Endothelial cell of umbilical vein (primary cell): ENCODE data around the gene ZNF565. TPM values are rescaled to one million over a fixed set of nuclear protein-coding genes. Genes with fewer than 3 reads are reported as not detected.

Experiments used
- BruUV-seq: library from RNA; stranded (reverse); fragments of 400-500 nt; replicated peaks from 2 replicates; lab custom pipeline; 2021; lab: Mats Ljungman, UMichigan
- CTCF ChIA-PET: fragments of 300-600, 350-600 bp; sonication (Branson Sonifier 250); formaldehyde crosslinking; loops from one replicate; lab custom pipeline; 2021; ENCODE audit warnings: antibody characterized with exemption, inconsistent platforms; lab: Charles Lee
- POLR2A ChIA-PET: fragments of 300-600, 350-600 bp; sonication (Branson Sonifier 250); formaldehyde crosslinking; loops from one replicate; lab custom pipeline; 2021; ENCODE audit warnings: antibody characterized with exemption, inconsistent platforms; lab: Charles Lee
- DNase-seq: peaks from one replicate; pipeline ENCODE4 v3.0.0-alpha.2; 2011; ENCODE audit warnings: low read depth, low spot score
- FAIRE-seq: peaks from 2 replicates; lab custom pipeline; 2011; peaks lifted over from hg19 to GRCh38; lab: Jason Lieb, UNC
- H2AFZ ChIP-seq: 2 replicates; pipeline ENCODE4 v1.6.0; 2012; ENCODE audit warnings: low read depth, low read length, control low read depth, inconsistent platforms
- H3K27ac ChIP-seq: 2 replicates; pipeline ENCODE4 v1.5.1; 2011; ENCODE audit warnings: low read depth, mild to moderate bottlenecking, control low read depth, low read length, moderate library complexity; ENCODE audit not compliant: insufficient read depth
- H3K27me3 ChIP-seq, 2 experiments: 2 replicates each; pipeline versions ENCODE4 v1.6.0 to v1.6.1; 2011; ENCODE audit warnings: low read length in 2 of 2, mixed read lengths in 1 of 2; ENCODE audit not compliant: control insufficient read depth in 2 of 2, insufficient read depth in 2 of 2
- H3K36me3 ChIP-seq, 2 experiments: 2 replicates in 1 of 2; 3 replicates in 1 of 2; pipeline ENCODE4 v1.5.1; 2011; ENCODE audit warnings: low read length in 2 of 2, mild to moderate bottlenecking in 1 of 2, moderate library complexity in 1 of 2; ENCODE audit not compliant: control insufficient read depth in 2 of 2, insufficient read depth in 2 of 2; ENCODE audit errors: extremely low read depth in 1 of 2
- H3K4me1 ChIP-seq: 3 replicates; pipeline ENCODE4 v1.5.1; 2011; ENCODE audit warnings: mild to moderate bottlenecking, low read length; ENCODE audit not compliant: control insufficient read depth, insufficient read depth; ENCODE audit errors: extremely low read depth
- H3K4me2 ChIP-seq: 2 replicates; pipeline ENCODE4 v1.6.1; 2011; ENCODE audit warnings: low read length, control low read depth, mixed read lengths; ENCODE audit not compliant: insufficient read depth
- H3K4me3 ChIP-seq, 3 experiments: fragments of 200-600 bp in 1 of 3; sonication (generic), shearing (Covaris generic) in 1 of 3; replicated peaks in 1 of 3; 2 replicates each; pipeline ENCODE4 v1.5.1; 2011 to 2016; ENCODE audit warnings: control low read depth in 3 of 3, low read length in 3 of 3, mild to moderate bottlenecking in 2 of 3, inconsistent platforms in 1 of 3, low read depth in 1 of 3, moderate library complexity in 1 of 3; ENCODE audit not compliant: insufficient read depth in 1 of 3
- H3K79me2 ChIP-seq: 2 replicates; pipeline ENCODE4 v1.6.0; 2012; ENCODE audit warnings: low read length, inconsistent platforms; ENCODE audit not compliant: control insufficient read depth, insufficient read depth
- H3K9ac ChIP-seq: replicated peaks from 2 replicates; pipeline ENCODE3; 2011; ENCODE audit warnings: low read length, control low read depth; ENCODE audit not compliant: insufficient read depth; ENCODE audit errors: extremely low read depth
- H3K9me1 ChIP-seq: replicated peaks from 3 replicates; pipeline ENCODE4 v1.6.0; 2011; ENCODE audit warnings: mild to moderate bottlenecking, low read length; ENCODE audit not compliant: control insufficient read depth, insufficient read depth; ENCODE audit errors: extremely low read depth
- H3K9me3 ChIP-seq: replicated peaks from 2 replicates; pipeline ENCODE4 v1.5.1; 2012; ENCODE audit warnings: low read length, inconsistent platforms; ENCODE audit not compliant: control insufficient read depth, insufficient read depth
- H4K20me1 ChIP-seq: replicated peaks from 2 replicates; pipeline ENCODE3; 2011; ENCODE audit warnings: mild to moderate bottlenecking, low read length; ENCODE audit not compliant: control insufficient read depth, insufficient read depth; ENCODE audit errors: extremely low read depth
- CTCF ChIP-seq, 2 donors: IDR thresholded peaks; 1 replicate in 1 of 2; 2 replicates in 1 of 2; pipeline ENCODE4 v1.5.1; 2011; ENCODE audit warnings: low read length in 2 of 2, mild to moderate bottlenecking in 2 of 2, moderate library complexity in 2 of 2, control low read depth in 1 of 2, inconsistent platforms in 1 of 2, low read depth in 1 of 2; ENCODE audit not compliant: insufficient read depth in 1 of 2; ENCODE audit errors: extremely low read depth in 1 of 2
- EZH2 ChIP-seq: IDR thresholded peaks from 2 replicates; pipeline ENCODE4 v1.6.1; 2012; ENCODE audit warnings: borderline replicate concordance, low read depth, mild to moderate bottlenecking, moderate library complexity, low read length, inconsistent platforms; ENCODE audit not compliant: severe bottlenecking
- FOS ChIP-seq: IDR thresholded peaks from 2 replicates; pipeline ENCODE4 v1.6.1; 2011; ENCODE audit warnings: mild to moderate bottlenecking, low read length, moderate library complexity, borderline replicate concordance; ENCODE audit not compliant: insufficient read depth
- GATA2 ChIP-seq: IDR thresholded peaks from 2 replicates; pipeline ENCODE4 v1.7.0; 2011; ENCODE audit warnings: low read depth, mild to moderate bottlenecking, moderate library complexity, mixed read lengths, low read length; ENCODE audit not compliant: insufficient read length, insufficient read depth
- JUN ChIP-seq: IDR thresholded peaks from 2 replicates; pipeline ENCODE4 v1.6.1; 2011; ENCODE audit warnings: borderline replicate concordance, low read depth; ENCODE audit not compliant: insufficient read length, insufficient read depth
- MAX ChIP-seq: IDR thresholded peaks from 2 replicates; pipeline ENCODE4 v1.6.1; 2011; ENCODE audit not compliant: insufficient read depth, insufficient read length
- MYC ChIP-seq: IDR thresholded peaks from one replicate; pipeline ENCODE4 v1.6.1; 2011; ENCODE audit warnings: mild to moderate bottlenecking, low read depth, low read length
- POLR2A ChIP-seq: IDR thresholded peaks from 2 replicates; pipeline ENCODE4 v1.6.1; 2012; ENCODE audit warnings: low read depth, mild to moderate bottlenecking, control low read depth, low read length
- POLR2AphosphoS5 ChIP-seq: IDR thresholded peaks from 2 replicates; pipeline ENCODE4 v1.6.1; 2012; ENCODE audit warnings: low read depth, mild to moderate bottlenecking, control low read depth, low read length, moderate library complexity; ENCODE audit not compliant: insufficient read depth
- dilution Hi-C: fragments of 300-500 bp; cut with MboI; formaldehyde crosslinking; loops from one replicate; pipeline ENCODE4 v1.15.0; 2019; ENCODE audit warnings: low sequenced_read_pairs; ENCODE audit not compliant: extremely low pct_ligation_motif_present
- intact Hi-C: fragments of 100-400 bp; cut with micrococcal nuclease; formaldehyde crosslinking; loops from one replicate; pipeline ENCODE4 v1.10.0; 2022
- polyA plus RNA-seq, 4 experiments: library from polyadenylated mRNA; depleted of rRNA in 3 of 4; stranded (reverse) in 3 of 4; unstranded in 1 of 4; fragments of >200 nt; gene quantifications; 2 replicates each; pipeline versions ENCODE4 v1.2.1 to v1.2.3, GENCODE V29; 2011 to 2012; ENCODE audit warnings: missing spikeins in 1 of 4
- total RNA-seq: library from RNA; stranded (reverse); gene quantifications from 2 replicates; pipeline ENCODE4 v1.2.3, GENCODE V29; 2021

Gene ZNF565
- total and polyA plus RNA-seq, 2 donors (not counting 3 experiments of a cell fraction or from before 2014, with no cell fraction given) = 1.4 to 3.6 TPM

- Histone ChIP-seq H2AFZ (no peak overlapping the region), H3K9me3 (no peaks in the 10 kb centered on the region), H3K36me3 (no peaks in the 10 kb centered on the region), H3K4me3 (no peak overlapping the region), H3K27ac (no peak overlapping the region), H3K4me2 (no peak overlapping the region), H4K20me1 (no peaks in the 10 kb centered on the region), H3K9ac (no peak overlapping the region), H3K4me1 (no peaks in the 10 kb centered on the region), H3K79me2 (no peaks in the 10 kb centered on the region), H3K9me1 (no peaks in the 10 kb centered on the region), H3K27me3 (no peaks in the 10 kb centered on the region)
- FAIRE-seq (no peak), DNase-seq (no peak)
- dilution Hi-C loops (no loop called here), intact Hi-C loops (no loop called here)
- BruUV-seq = no TSS peak
- TF ChIP-seq MAX (no peak), FOS (no peak), JUN (no peak), POLR2AphosphoS5 (no peak), MYC (no peak), POLR2A (no peak), CTCF (IDR thresholded peaks at IDR 0.05; ENCODE audit: extremely low read depth in 1 of 2, insufficient read depth in 1 of 2, low read depth in 1 of 2, low read length in 2 of 2) (no peak), EZH2 (no peak), GATA2 (no peak)
- ChIA-PET CTCF (interaction anchor here (1.2 kb wide), 1 partner anchor 13 kb away, joined by 3 read pairs; no protein-coding TSS in a partner anchor), POLR2A (no interaction called here)
These were observed 31.2 kb downstream of the ZNF565 start for GRCh38 chr19:36183245-36183628.
